Tongue (tissue), 2 donors: ENCODE data around the gene CFAP61. TPM values are rescaled to one million over a fixed set of nuclear protein-coding genes. Genes with fewer than 3 reads are reported as not detected.

ENCODE experiments used
- DNase-seq: peaks from one replicate; pipeline ENCODE4 v3.0.0-alpha.2; 2015
- total RNA-seq: library from RNA; depleted of rRNA; stranded (reverse); fragments of >200 nt; gene quantifications from one replicate; pipeline ENCODE4 v1.2.3, GENCODE V29; 2014

The CFAP61 gene
- total RNA-seq, 1 donor from 2014 or later: 2.2 TPM

GRCh38 chr20:20274821-20275220 lies 222.5 kb downstream of the CFAP61 start:
- no peak for DNase-seq

DNA sequence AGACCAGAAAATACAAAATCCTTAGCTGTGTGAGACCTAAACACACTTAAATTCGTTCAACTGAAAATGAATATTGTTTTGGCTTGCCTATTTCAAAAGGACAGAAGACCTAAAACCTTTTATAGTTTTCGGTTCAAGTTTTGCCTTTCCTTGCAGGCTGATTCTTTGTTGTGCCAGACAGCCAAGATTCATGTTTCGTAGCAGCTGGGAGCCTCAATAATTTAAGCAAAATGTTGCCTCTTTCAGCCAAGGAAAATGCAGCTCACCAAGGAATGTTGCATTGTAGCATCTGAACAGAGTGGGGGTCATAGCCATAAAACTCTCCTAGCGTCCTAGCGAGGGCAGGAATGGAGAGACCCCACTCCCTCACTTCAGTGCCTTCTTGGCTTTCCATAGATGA lies 223.3 kb downstream of the CFAP61 start:
- DNase-seq: no peak

DNA sequence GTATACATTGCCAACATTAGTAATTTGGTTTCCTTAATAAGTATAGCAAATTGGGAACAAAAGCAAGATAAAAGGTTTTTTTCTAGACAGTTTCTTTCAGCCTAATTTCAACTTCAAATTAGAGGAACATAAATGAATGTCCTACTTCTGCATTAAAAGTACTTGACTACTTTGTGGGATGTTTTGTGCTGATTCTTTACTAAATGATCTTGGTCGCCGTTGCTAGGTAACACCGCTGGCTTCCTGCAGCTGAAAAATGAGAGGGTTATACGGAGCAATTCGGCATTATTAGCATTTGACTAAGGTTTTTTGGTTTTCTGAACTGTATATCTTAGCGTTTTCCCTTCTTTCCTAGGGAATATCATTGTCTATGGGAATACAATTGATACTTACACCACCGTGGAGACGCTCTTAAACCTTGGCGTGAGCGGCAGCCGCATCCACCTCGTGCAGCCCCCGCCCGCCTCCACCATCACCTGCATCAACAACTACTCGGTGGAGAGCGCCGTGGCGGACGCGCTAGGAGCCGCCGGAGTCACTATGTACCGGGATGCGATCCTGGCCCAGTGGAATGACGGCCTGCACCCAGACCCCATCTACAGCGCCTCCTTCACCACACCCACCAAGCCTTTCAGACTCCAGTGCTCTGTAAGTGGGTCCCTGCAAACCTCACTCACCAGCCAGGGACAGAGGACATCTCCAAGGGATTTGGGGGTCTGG lies 224.6 kb downstream of the CFAP61 start:
- DNase-seq: peak; percentile 21

- peak; percentile 10 for DNase-seq
Observed at GRCh38 chr20:20277894-20278335, 225.6 kb downstream of the CFAP61 start.

GRCh38 chr20:20286061-20286460 lies 233.7 kb downstream of the CFAP61 start:
- no peak for DNase-seq

GRCh38 chr20:20289331-20289730 lies 237.0 kb downstream of the CFAP61 start:
- no peak for DNase-seq

DNA sequence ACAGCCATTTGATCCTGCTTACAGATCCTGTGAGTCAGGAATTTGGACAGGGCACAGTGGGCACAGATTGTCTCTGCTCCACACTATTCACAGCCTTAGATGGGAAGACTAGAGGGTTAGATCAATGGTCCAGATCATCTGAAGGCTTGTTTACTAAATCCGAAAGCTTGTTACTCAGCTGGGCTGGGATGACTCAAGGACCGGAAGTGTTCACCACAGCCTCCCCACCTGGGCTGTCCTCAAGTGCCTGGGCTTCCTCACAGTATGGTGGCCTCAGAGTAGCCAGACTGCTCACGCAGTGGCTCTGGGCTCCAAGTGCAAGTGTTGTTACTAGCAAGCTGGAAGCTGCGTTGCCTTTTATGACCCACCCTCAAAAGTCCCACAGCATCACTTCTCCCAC lies 240.1 kb downstream of the CFAP61 start:
- no peak for DNase-seq

GRCh38 chr20:20293141-20293540 lies 240.8 kb downstream of the CFAP61 start:
- no peak for DNase-seq

DNA sequence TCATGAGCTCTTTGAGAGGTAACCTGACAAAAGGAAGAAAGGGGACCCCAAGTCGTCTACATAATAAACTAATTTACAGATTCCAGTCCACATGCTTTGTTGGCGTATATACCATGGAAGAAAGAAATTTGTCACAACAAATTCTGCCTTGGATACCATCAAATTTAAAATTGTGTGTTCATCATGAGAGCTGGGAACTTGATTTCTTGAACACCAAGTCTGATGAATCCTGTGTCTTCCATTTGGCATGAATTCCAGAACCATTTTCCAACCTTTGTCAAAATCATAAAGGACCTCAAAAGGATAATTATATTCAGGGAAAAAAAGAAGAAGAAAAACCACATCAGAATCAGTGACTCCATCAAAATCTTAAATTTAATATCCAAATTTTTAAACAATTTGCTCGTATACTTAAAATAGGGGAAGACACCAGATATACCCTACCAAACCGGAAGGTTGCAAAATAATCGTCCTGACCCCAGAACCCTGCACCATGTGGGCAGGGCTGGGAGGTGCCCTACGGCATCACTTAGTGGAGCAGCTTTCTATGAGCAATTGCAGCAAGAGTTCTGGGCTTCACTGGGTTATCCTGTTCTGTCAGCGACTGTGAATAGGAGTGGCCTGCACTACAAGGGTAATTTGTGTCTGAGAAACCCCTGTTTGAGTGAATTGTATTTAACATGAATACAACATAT lies 241.5 kb downstream of the CFAP61 start:
- DNase-seq: no peak

DNA sequence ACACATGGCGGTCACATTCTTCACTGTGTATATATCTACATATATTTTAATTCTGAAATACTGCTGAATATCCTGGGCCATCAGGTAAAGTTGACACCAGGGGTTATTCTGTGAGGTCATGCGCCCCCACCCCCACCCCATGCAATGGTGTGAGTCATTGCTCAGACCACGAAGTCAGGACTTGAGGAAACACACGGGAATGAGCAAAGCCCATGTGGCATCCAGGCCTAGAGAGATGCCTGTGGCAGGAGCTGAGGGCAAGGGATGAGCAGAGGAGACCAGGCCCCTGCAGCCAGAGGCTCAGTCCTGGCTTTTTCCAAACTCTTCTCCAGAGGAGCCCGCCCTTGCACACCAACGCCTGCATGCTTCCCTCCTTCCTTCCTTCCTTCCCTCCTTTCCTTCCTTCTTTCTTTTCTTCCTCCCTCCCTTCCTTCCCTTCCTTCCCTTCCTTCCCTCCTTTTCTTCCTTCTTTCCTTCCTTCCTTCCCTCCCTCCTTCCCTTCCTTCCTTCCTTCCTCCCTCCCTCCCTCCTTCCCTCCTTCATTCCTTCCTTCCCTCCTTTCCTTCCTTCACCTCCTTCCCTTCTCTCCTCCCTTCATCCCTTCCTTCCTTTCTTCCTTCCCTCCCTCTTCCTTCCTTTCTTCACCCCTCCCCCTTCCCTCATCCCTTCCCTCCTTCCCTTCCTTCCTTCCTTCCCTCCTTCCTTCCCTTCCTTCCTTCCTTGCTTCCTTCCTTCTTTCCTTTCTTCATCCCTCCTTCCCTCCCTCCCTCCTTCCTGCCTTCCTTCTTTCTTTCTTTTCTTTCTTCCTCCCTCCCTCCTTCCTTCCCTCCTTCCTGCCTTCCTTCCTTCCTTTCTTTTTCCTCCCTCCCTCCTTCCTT lies 243.5 kb downstream of the CFAP61 start:
- DNase-seq: no peak

GRCh38 chr20:20297181-20297580 lies 244.8 kb downstream of the CFAP61 start:
- DNase-seq: no peak

DNA sequence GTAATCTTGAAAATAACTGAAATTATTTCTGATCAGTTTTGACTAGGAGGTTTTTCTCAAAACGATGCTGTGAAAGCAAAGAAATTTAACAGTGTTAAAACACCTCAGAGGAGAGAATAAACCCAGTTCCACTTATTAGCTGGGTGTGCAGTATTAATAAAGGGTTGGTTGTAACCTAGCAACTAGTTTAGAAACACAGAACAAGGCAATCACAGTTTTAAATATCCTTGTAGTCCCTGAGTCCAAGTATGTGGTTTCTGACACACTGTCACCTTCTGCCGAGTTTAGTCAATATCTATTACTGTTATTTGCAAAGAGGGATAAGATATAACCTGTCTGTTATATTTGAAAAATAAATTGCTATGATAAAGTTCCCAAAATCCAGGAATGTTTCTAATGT lies 245.4 kb downstream of the CFAP61 start:
- DNase-seq: no peak

GRCh38 chr20:20299904-20300303 lies 247.6 kb downstream of the CFAP61 start:
- no peak for DNase-seq

DNA sequence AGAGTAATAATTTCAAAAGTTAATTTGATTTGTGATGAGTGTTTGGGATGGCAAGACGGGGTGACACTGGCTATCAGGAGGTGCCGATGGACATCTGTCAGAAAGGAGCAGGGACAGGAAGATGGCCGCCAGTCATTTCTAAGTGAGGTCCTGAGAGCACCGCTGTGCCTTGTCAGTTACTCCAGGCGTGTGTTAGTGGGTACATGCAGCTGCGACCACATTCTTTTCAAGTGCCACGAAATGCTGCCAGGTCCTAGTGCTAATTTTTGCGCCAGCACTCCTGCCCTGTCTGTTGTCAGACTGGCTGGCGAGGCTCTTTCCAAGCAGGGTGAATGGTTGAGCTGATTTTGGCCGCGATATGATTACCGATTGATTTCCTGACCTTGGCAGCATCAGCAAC lies 251.0 kb downstream of the CFAP61 start:
- DNase-seq: no peak

- peak; percentile 1 for DNase-seq
Observed at GRCh38 chr20:20303742-20304141, 251.4 kb downstream of the CFAP61 start.

DNA sequence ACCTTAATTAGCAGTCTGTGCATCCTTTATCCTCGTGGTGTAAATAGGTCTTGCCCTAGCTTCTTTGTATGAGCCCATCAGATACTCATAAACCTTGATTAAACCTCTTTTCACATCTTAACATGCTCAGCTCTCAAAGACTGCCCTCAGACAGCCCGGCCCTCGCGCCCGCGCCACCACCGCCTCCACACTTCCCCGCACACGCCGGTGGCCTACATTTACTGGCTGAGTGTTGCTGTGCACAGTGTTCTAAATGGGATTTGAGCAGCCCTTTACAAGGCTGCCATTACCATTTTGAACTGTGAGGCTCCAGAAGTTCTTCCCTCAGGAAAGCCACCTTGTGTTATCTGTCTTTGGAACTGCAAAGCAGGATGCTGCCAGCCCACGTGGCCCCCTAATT lies 252.6 kb downstream of the CFAP61 start:
- DNase-seq: no peak

GRCh38 chr20:20312562-20312961 lies 260.2 kb downstream of the CFAP61 start:
- DNase-seq: no peak

DNA sequence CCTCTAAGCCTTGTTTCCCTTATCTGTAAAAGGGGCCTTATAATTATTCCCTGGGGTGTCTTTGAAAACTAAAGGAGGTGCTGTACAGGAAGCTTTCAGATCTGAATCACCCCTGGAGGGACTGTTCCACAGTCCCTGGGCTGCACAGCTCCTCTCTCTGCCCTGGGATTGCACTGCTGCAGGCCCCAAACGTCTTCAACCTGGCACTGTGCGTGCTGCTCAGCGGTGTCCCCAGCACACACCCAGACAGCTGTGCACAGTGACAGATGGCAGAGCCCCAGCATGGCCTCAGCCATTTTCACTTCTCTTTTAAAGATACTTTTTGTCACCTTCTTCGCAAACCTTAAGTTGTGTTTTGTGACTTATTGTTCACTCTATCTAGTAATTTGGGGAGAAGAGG lies 264.9 kb downstream of the CFAP61 start:
- peak; percentile 88 for DNase-seq

DNA sequence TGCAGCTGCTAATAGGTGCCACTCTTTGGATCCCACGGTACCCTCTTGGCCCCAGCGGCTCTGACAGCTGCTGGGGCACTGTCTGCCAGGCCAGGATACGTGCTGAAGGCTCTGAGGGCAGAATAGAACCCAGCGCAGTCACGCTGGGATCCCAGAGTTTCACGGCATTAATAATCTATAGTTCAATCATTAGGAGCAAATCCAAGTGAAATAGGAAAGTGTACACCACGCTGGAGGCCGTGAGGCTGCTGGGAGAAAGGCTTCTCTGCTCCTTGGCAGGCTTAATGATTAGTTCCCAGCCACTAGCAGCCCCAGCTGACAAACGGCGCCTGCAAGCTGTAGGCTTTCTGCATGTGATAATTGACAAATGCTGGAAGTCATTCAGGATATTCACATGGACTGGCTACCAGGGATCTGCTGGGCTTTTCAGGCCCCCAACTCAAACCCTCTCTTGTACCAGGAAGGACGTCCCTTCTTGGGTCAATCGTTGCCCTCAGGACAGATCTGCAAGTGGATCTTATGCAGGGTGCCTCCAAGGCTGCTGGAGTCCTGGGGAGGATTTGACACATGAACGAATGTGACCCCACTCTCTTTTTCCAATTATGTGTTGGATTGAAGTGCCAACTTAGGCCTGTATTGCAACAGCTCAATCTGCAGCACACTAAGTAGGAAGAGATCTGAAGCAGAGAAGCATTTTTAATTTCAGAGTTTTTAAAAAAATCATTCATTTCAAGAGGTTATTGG lies 265.5 kb downstream of the CFAP61 start:
- DNase-seq: peak; percentile 86

DNA sequence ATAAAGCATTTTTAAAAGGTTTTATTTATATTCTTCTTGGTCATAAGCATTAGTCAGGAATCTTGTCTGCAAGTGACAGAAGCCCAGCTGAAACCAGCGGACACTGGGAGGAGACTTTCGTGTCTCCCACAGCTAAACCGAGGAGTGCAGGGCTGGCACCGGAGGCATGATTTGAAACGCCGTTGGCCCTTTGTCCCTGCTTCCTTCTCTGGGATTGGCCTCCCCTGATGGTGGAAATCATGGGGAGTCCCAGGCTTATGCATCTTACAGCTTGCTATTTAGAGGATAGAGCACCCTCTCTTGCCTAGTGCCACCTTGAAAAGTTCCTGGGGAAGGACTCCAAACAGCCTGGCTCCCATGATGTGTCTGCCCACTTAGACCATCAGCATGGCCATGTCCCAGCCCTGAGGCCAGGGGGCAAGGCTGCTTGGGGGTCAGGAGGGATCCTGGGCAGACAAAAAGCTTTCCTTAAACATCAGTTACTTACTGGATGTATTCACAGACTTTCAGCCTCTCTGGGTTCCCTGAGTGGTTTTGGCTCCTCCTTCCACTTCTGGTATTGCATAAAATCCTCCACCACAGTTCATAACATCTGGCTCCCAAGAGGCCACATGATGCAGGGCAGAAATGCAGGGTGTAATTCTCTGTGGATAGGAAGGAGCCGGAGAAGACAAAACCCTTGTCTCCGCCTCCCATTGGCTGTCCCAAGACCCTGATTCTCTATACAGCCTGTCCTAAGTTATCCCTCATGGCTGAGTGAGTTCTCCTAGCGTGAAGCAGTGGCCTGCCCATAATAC lies 266.2 kb downstream of the CFAP61 start:
- DNase-seq: no peak

DNA sequence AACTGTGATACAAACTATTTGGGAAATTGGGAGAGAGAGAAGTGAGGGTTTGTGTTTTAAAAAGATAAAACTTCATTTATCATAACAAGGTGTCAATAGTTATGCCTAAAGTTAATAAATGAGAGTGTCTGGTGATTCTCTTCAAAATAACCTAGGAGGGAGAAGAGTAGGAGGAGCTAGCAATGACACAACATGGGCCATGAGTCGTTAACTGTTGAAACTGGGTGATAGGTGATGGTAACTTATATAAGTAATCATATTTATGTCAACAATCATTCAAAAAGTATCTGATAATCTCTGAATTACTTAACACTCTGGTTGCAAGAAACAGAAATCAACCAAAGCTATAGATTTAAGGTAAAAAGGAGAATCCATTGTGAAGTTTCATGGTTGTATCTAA lies 268.8 kb downstream of the CFAP61 start:
- no peak for DNase-seq
